A549 (cell line): Measurements from ENCODE around the gene FUT7. TPM values are rescaled to one million over a fixed set of nuclear protein-coding genes. Genes with fewer than 3 reads are reported as not detected.

Experiments
- ATAC-seq, 2 experiments: fragments of 200-7000 bp in 1 of 2; fragments of >200 bp in 1 of 2; cut with Nextera tagmentation in 1 of 2; cut with Tn5 transposase in 1 of 2; 3 replicates each; pipeline versions ENCODE4 v1.8.0 to v1.9.1; 2018 to 2020; ENCODE audit warnings: mild to moderate bottlenecking in 1 of 2, moderate library complexity in 1 of 2
- CTCF ChIA-PET: fragments of 300-600 bp; sonication (Branson Sonifier 250); formaldehyde crosslinking; extraction: SDS; loops from one replicate; lab custom pipeline; 2021; ENCODE audit warnings: antibody characterized with exemption, inconsistent platforms; lab: Yijun Ruan, JAX
- POLR2A ChIA-PET: fragments of 350-600 bp; formaldehyde crosslinking; extraction: SDS; loops from one replicate; lab custom pipeline; 2021; ENCODE audit warnings: antibody characterized with exemption, inconsistent platforms; lab: Yijun Ruan, JAX
- DNase-seq, 2 experiments: peaks; one replicate each; pipeline versions ENCODE4 v3.0.0 to v3.0.0-alpha.2; 2011 to 2016; ENCODE audit warnings: low read depth in 1 of 2, low spot score in 1 of 2
- FAIRE-seq: peaks from 2 replicates; lab custom pipeline; 2011; peaks lifted over from hg19 to GRCh38; lab: Jason Lieb, UNC
- H3K27ac ChIP-seq, 2 experiments: fragments of >200 bp; sonication (Bioruptor Twin); formaldehyde crosslinking; 3 replicates each; pipeline ENCODE4 v1.5.1; 2016 to 2017
- H3K4me1 ChIP-seq: fragments of >200 bp; sonication (Bioruptor Twin); formaldehyde crosslinking; 3 replicates; pipeline ENCODE4 v1.6.1; 2016
- H3K4me2 ChIP-seq: fragments of >200 bp; sonication (Bioruptor Twin); formaldehyde crosslinking; 3 replicates; pipeline ENCODE4 v1.6.1; 2016
- H3K4me3 ChIP-seq: fragments of >200 bp; sonication (Bioruptor Twin); formaldehyde crosslinking; 3 replicates; pipeline ENCODE4 v1.5.1; 2016
- H3K9me3 ChIP-seq: fragments of >200 bp; sonication (Bioruptor Twin); formaldehyde crosslinking; 3 replicates; pipeline ENCODE4 v1.6.1; 2016
- BCL3 ChIP-seq: fragments of >200 bp; sonication (Bioruptor Twin); formaldehyde crosslinking; IDR thresholded peaks from 3 replicates; pipeline ENCODE4 v1.6.1; 2016
- CBX2 ChIP-seq: fragments of 200-600 bp; sonication (generic); IDR thresholded peaks from 2 replicates; pipeline ENCODE4 v1.6.1; 2016; ENCODE audit warnings: low read depth, mild to moderate bottlenecking, borderline replicate concordance
- CEBPB ChIP-seq, 2 experiments: fragments of >200 bp in 1 of 2; sonication (Bioruptor Twin) in 1 of 2; formaldehyde crosslinking in 1 of 2; IDR thresholded peaks; 2 replicates each; pipeline ENCODE4 v1.6.1; 2012 to 2016
- CHD4 ChIP-seq: fragments of 200-600 bp; sonication (generic); IDR thresholded peaks from 2 replicates; pipeline ENCODE4 v1.6.1; 2016; ENCODE audit warnings: antibody characterized with exemption, mild to moderate bottlenecking, borderline replicate concordance
- CTCF ChIP-seq: fragments of >200 bp; sonication (Bioruptor Twin); formaldehyde crosslinking; IDR thresholded peaks from 3 replicates; pipeline ENCODE4 v1.5.1; 2016
- E2F6 ChIP-seq: IDR thresholded peaks from 2 replicates; pipeline ENCODE4 v1.6.1; 2012; ENCODE audit warnings: low read depth, borderline replicate concordance
- EHF ChIP-seq: fragments of 250-450 bp; sonication (Bioruptor Pico); IDR thresholded peaks from 2 replicates; pipeline ENCODE4 v1.5.0; 2020; ENCODE audit warnings: mild to moderate bottlenecking
- FOSB ChIP-seq: fragments of 250-450 bp; sonication (Bioruptor Pico); IDR thresholded peaks from 2 replicates; pipeline ENCODE4 v1.5.0; 2020; ENCODE audit warnings: mild to moderate bottlenecking, moderate library complexity
- FOSL2 ChIP-seq, 2 experiments: fragments of 450-650 bp in 1 of 2; fragments of >200 bp in 1 of 2; sonication (Bioruptor Twin) in 1 of 2; formaldehyde crosslinking; IDR thresholded peaks; 2 replicates each; pipeline versions ENCODE4 v1.5.0 to v1.6.1; 2016 to 2020; ENCODE audit warnings: mild to moderate bottlenecking in 1 of 2, moderate library complexity in 1 of 2
- GATA3 ChIP-seq: IDR thresholded peaks from 2 replicates; pipeline ENCODE4 v1.6.1; 2012; ENCODE audit warnings: borderline replicate concordance
- HDAC2 ChIP-seq: fragments of 200-600 bp; sonication (generic); IDR thresholded peaks from 2 replicates; pipeline ENCODE4 v1.6.1; 2016
- HOXA7 ChIP-seq: fragments of 250-450 bp; sonication (Bioruptor Pico); IDR thresholded peaks from 2 replicates; pipeline ENCODE4 v1.5.0; 2020; ENCODE audit warnings: mild to moderate bottlenecking, moderate library complexity
- HOXB5 ChIP-seq: fragments of 250-450 bp; sonication (Bioruptor Pico); IDR thresholded peaks from 2 replicates; pipeline ENCODE4 v1.5.0; 2020; ENCODE audit warnings: mild to moderate bottlenecking, moderate library complexity
- KDM1A ChIP-seq: fragments of 200-600 bp; sonication (generic); IDR thresholded peaks from 2 replicates; pipeline ENCODE4 v1.6.1; 2016; ENCODE audit warnings: low read depth, mild to moderate bottlenecking
- NFE2L2 ChIP-seq: fragments of 150-350 bp; conservative IDR thresholded peaks from 2 replicates; pipeline ENCODE4 v1.6.1; 2014; ENCODE audit warnings: low read length
- NPAS2 ChIP-seq: fragments of 250-450 bp; sonication (Bioruptor Pico); IDR thresholded peaks from 2 replicates; pipeline ENCODE4 v1.8.0; 2022; ENCODE audit warnings: mild to moderate bottlenecking, moderate library complexity, borderline replicate concordance
- NR3C1 ChIP-seq: fragments of >200 bp; sonication (Bioruptor Twin); formaldehyde crosslinking; IDR thresholded peaks from 3 replicates; pipeline ENCODE4 v1.6.1; 2017
- POLR2AphosphoS2 ChIP-seq: conservative IDR thresholded peaks from 2 replicates; pipeline ENCODE4 v1.6.1; 2012; ENCODE audit warnings: low read length, improper control_type of control experiment, inconsistent platforms
- RCOR1 ChIP-seq: fragments of 150-350 bp; IDR thresholded peaks from 2 replicates; pipeline ENCODE4 v1.6.1; 2014; ENCODE audit warnings: antibody characterized with exemption, low read length, low read depth
- RFX5 ChIP-seq: fragments of 450-650 bp; IDR thresholded peaks from 2 replicates; pipeline ENCODE4 v1.7.1; 2014; ENCODE audit warnings: antibody characterized with exemption, mild to moderate bottlenecking, moderate library complexity
- RNF2 ChIP-seq: fragments of 200-600 bp; sonication (generic); IDR thresholded peaks from 2 replicates; pipeline ENCODE4 v1.6.1; 2016; ENCODE audit warnings: low read depth, mild to moderate bottlenecking, antibody characterized with exemption, moderate library complexity, borderline replicate concordance
- TFCP2L1 ChIP-seq: fragments of 250-450 bp; sonication (Bioruptor Pico); IDR thresholded peaks from 2 replicates; pipeline ENCODE4 v1.5.0; 2021; ENCODE audit warnings: mild to moderate bottlenecking
- TP53 ChIP-seq: fragments of 250-450 bp; sonication (Bioruptor Pico); IDR thresholded peaks from 2 replicates; pipeline ENCODE4 v1.5.0; 2021; ENCODE audit warnings: mild to moderate bottlenecking, moderate library complexity
- ZC3H11A ChIP-seq: fragments of 450-650 bp; IDR thresholded peaks from 2 replicates; pipeline ENCODE4 v1.6.1; 2014; ENCODE audit warnings: antibody characterized with exemption, mild to moderate bottlenecking
- WGBS: methylation state at CpG from one replicate; pipeline ENCODE4 v1.1.6; 2017; ENCODE audit errors: missing lambda C conversion rate; 5-methylcytosine and 5-hydroxymethylcytosine counted together
- polyA plus RNA-seq, 4 experiments: library from polyadenylated mRNA; depleted of rRNA in 3 of 4; stranded (reverse); fragments of >200 nt; fragmentation: RNase III in 1 of 4; extraction: RNeasy Plus Mini Kit Qiagen cat#74134 plus additional on column Dnase treatment in 1 of 4; gene quantifications; 2 replicates in 3 of 4; 3 replicates in 1 of 4; pipeline ENCODE4 v1.2.3, GENCODE V29; 2011 to 2017

Gene FUT7
- polyA plus RNA-seq, 2 of the 4 experiments (the other 2 are of a cell fraction) = not detected

GRCh38 chr9:137008312-137008711, 23.6 kb downstream of the FUT7 start:
- DNase-seq (no peak), ATAC-seq (peak in 1 of 2 experiments; percentile 6; a peak in 2 of 6 replicates), FAIRE-seq (no peak)
- H3K4me2 ChIP-seq = no peak overlapping the region
- 82% methylated on average over 14 of the region's 22 CpGs for WGBS
- H3K4me3 ChIP-seq = no peak overlapping the region
- no peak for TF ChIP-seq CEBPB (IDR thresholded peaks at IDR 0.05)
- TF ChIP-seq TP53 (CRISPR knock-in tag) = no peak
- TF ChIP-seq EHF (CRISPR knock-in tag) = no peak
- no peak for TF ChIP-seq E2F6
- ChIA-PET CTCF (interaction anchor here (1.3 to 2.9 kb wide), 2 partner anchors 21 to 27 kb away, joined by 7 to 13 read pairs; no protein-coding TSS in a partner anchor), POLR2A (no interaction called here)
- H3K9me3 ChIP-seq = no peaks in the 10 kb centered on the region
- peaks cover 5% of the 10 kb centered on the region; the same call in 2 of the 3 replicates for H3K4me1 ChIP-seq
- H3K27ac ChIP-seq = no peak overlapping the region

- FAIRE-seq (no peak), DNase-seq (no peak)
- CTCF ChIA-PET = interaction anchor here (1.3 to 2.9 kb wide), 3 partner anchors 21 to 60 kb away, joined by 7 to 13 read pairs (median 9); no protein-coding TSS in a partner anchor
Measured at GRCh38 chr9:137007816-137008270, 24.0 kb downstream of the FUT7 start.

GRCh38 chr9:137007108-137007815, 24.6 kb downstream of the FUT7 start:
- ATAC-seq (peak in 1 of 2 experiments; percentile 47; a peak in 3 of 6 replicates), DNase-seq (no peak), FAIRE-seq (no peak)
- H3K4me3 ChIP-seq = no peak overlapping the region
- H3K27ac ChIP-seq = no peak overlapping the region
- H3K4me1 ChIP-seq = peaks cover 5% of the 10 kb centered on the region; the same call in 2 of the 3 replicates
- H3K4me2 ChIP-seq = no peak overlapping the region
- 68% methylated on average over 24 of the region's 30 CpGs for WGBS
- H3K9me3 ChIP-seq = no peaks in the 10 kb centered on the region
- CTCF ChIA-PET = interaction anchor here (0.6 to 6.1 kb wide), 6 partner anchors 22 to 185 kb away, joined by 3 to 37 read pairs (median 8); partner anchors contain the start of genes ABCA2 and NPDC1
- TF ChIP-seq NPAS2 (no peak), CEBPB (IDR thresholded peaks at IDR 0.05) (no peak), HDAC2 (no peak), BCL3 (no peak), NFE2L2 (no peak), FOSB (no peak), FOSL2 (IDR thresholded peaks at IDR 0.05) (no peak), FOSL2 (CRISPR knock-in tag; IDR thresholded peaks at IDR 0.05) (no peak), E2F6 (no peak), POLR2AphosphoS2 (no peak), TP53 (CRISPR knock-in tag) (no peak), KDM1A (no peak), HOXA7 (no peak), RNF2 (no peak), CHD4 (no peak), RCOR1 (no peak), NR3C1 (no peak), HOXB5 (CRISPR knock-in tag) (no peak)
- POLR2A ChIA-PET = interaction anchor here (0.8 kb wide), 1 partner anchor 15 kb away, joined by 3 read pairs; the partner anchor contains the start of gene PAXX

More at GRCh38 chr9:137007816-137008270, 24.0 kb downstream of the FUT7 start:
- no peak overlapping the region for H3K4me2 ChIP-seq
- no peak for TF ChIP-seq TFCP2L1 (CRISPR knock-in tag)
- TF ChIP-seq CBX2 = no peak
- no peak for TF ChIP-seq ZC3H11A
- no peak for TF ChIP-seq CTCF
- TF ChIP-seq GATA3 = no peak
- no peak for TF ChIP-seq RFX5
- TF ChIP-seq, all 56 proteins: peak for 0
- 89% methylated on average over 10 of the region's 13 CpGs for WGBS
- Histone ChIP-seq H3K4me1 (peaks cover 5% of the 10 kb centered on the region; the same call in 2 of the 3 replicates), H3K27ac (no peak overlapping the region), H3K9me3 (no peaks in the 10 kb centered on the region), H3K4me3 (no peak overlapping the region)
- POLR2A ChIA-PET = no interaction called here
- ATAC-seq = peak in 1 of 2 experiments; percentile 17; a peak in 3 of 6 replicates
